HepG2 (cell line): ENCODE measurements around the gene CHMP4B. TPM values are rescaled to one million over a fixed set of nuclear protein-coding genes. Genes with fewer than 3 reads are reported as not detected.

Experiments used
- DRAP1 ChIP-seq: IDR thresholded peaks from 2 replicates; pipeline ENCODE4 v1.6.1; 2016; ENCODE audit warnings: missing genetic modification reagents, missing compliant biosample characterization
- E2F2 ChIP-seq: sonication (generic); formaldehyde crosslinking; IDR thresholded peaks from 2 replicates; pipeline ENCODE4 v1.4.0; 2020; ENCODE audit warnings: missing genetic modification reagents, borderline replicate concordance
- ELF1 ChIP-seq: sonication (generic); formaldehyde crosslinking; IDR thresholded peaks from 2 replicates; pipeline ENCODE4 v1.4.0; 2020; ENCODE audit warnings: missing genetic modification reagents
- EZH2 ChIP-seq: conservative IDR thresholded peaks from 2 replicates; pipeline ENCODE4 v1.6.1; 2012; ENCODE audit warnings: mild to moderate bottlenecking, low read depth, low read length, moderate library complexity
- KLF11 ChIP-seq: IDR thresholded peaks from 2 replicates; pipeline ENCODE4 v1.6.1; 2016; ENCODE audit warnings: missing compliant biosample characterization
- KLF6 ChIP-seq: IDR thresholded peaks from 2 replicates; pipeline ENCODE4 v1.8.0; 2016; ENCODE audit warnings: missing biosample characterization, missing genetic modification reagents
- NCOR1 ChIP-seq: fragments of 200-600 bp; sonication (generic); IDR thresholded peaks from 2 replicates; pipeline ENCODE4 v1.7.0; 2017; ENCODE audit warnings: antibody characterized with exemption, low read length, borderline replicate concordance
- NFIC ChIP-seq: IDR thresholded peaks from 2 replicates; pipeline ENCODE4 v1.6.1; 2012; ENCODE audit warnings: mild to moderate bottlenecking, low read length, inconsistent platforms
- PATZ1 ChIP-seq: sonication (generic); formaldehyde crosslinking; IDR thresholded peaks from 2 replicates; pipeline ENCODE4 v1.4.0; 2020; ENCODE audit warnings: missing genetic modification reagents
- SP1 ChIP-seq, 2 experiments: fragments of 450-650 bp in 1 of 2; sonication (generic) in 1 of 2; formaldehyde crosslinking in 1 of 2; IDR thresholded peaks; 2 replicates each; pipeline versions ENCODE4 v1.4.0 to v1.6.1; 2016 to 2020; ENCODE audit warnings: missing genetic modification reagents in 1 of 2
- THAP8 ChIP-seq: sonication (generic); formaldehyde crosslinking; IDR thresholded peaks from 2 replicates; pipeline ENCODE4 v1.5.1; 2020; ENCODE audit warnings: missing genetic modification reagents, mild to moderate bottlenecking, borderline replicate concordance
- ZBTB44 ChIP-seq: sonication (generic); formaldehyde crosslinking; IDR thresholded peaks from 2 replicates; pipeline ENCODE4 v1.4.0; 2020; ENCODE audit warnings: missing genetic modification reagents
- ZNF354B ChIP-seq: sonication (generic); formaldehyde crosslinking; IDR thresholded peaks from 2 replicates; pipeline ENCODE4 v1.8.0; 2022; ENCODE audit warnings: mild to moderate bottlenecking, missing genetic modification reagents
- ZNF614 ChIP-seq: IDR thresholded peaks from 2 replicates; pipeline ENCODE4 v1.6.1; 2018; ENCODE audit warnings: missing biosample characterization, missing genetic modification reagents, inconsistent platforms, borderline replicate concordance
- ZNF672 ChIP-seq: sonication (generic); formaldehyde crosslinking; IDR thresholded peaks from 2 replicates; pipeline ENCODE4 v1.8.1; 2022; ENCODE audit warnings: missing genetic modification reagents
- ZNF687 ChIP-seq: sonication (generic); formaldehyde crosslinking; IDR thresholded peaks from 2 replicates; pipeline ENCODE4 v1.5.1; 2020; ENCODE audit warnings: mild to moderate bottlenecking, missing genetic modification reagents, moderate library complexity
- ZNF761 ChIP-seq: sonication (generic); formaldehyde crosslinking; conservative IDR thresholded peaks from 2 replicates; pipeline ENCODE4 v1.4.0; 2020; ENCODE audit warnings: mild to moderate bottlenecking, missing genetic modification reagents
- ZNF772 ChIP-seq: sonication (generic); formaldehyde crosslinking; IDR thresholded peaks from 2 replicates; pipeline ENCODE4 v1.5.0; 2020; ENCODE audit warnings: mild to moderate bottlenecking, missing genetic modification reagents
- ZSCAN29 ChIP-seq: sonication (generic); formaldehyde crosslinking; conservative IDR thresholded peaks from 2 replicates; pipeline ENCODE4 v1.4.0; 2020; ENCODE audit warnings: mild to moderate bottlenecking, missing genetic modification reagents
- polyA plus RNA-seq, 8 experiments: library from polyadenylated mRNA; depleted of rRNA in 3 of 8; stranded (reverse) in 7 of 8; unstranded in 1 of 8; fragments of >200 nt; fragmentation: Illumina TruSeq in 4 of 8; extraction: Trizol in 4 of 8; gene quantifications; 2 replicates each; pipeline versions ENCODE4 v1.2.1 to v1.2.3, GENCODE V29; 2011 to 2016; ENCODE audit warnings: low read depth in 4 of 8, missing spikeins in 1 of 8, mixed read lengths in 1 of 8; ENCODE audit not compliant: insufficient read depth in 1 of 8
- total RNA-seq, 5 experiments: library from RNA; depleted of rRNA; stranded (reverse); fragments of >200 nt; fragmentation: Illumina TruSeq; extraction: Trizol; gene quantifications; 2 replicates each; pipeline ENCODE4 v1.2.3, GENCODE V29; 2016; ENCODE audit warnings: low read depth in 1 of 5

CHMP4B gene
- total and polyA plus RNA-seq, 2 of the 13 experiments (the other 11 are each of a cell fraction or from before 2014, with no cell fraction given) = 40.1 to 45.6 TPM

GRCh38 chr20:33812908-33813462, 1.8 kb downstream of the CHMP4B start (continued):
- TF ChIP-seq THAP8 (CRISPR knock-in tag) = no peak
- peak; percentile 85 for TF ChIP-seq NCOR1
- no peak for TF ChIP-seq KLF11
- TF ChIP-seq ZNF772 (CRISPR knock-in tag) = no peak
- no peak; the same call in 1 of the 2 replicates for TF ChIP-seq KLF6
- no peak for TF ChIP-seq ZNF761 (CRISPR knock-in tag)
- TF ChIP-seq PATZ1 = no peak
- TF ChIP-seq DRAP1 (CRISPR knock-in tag) = no peak; the same call in 1 of the 2 replicates
- TF ChIP-seq ZNF687 = no peak
- no peak for TF ChIP-seq EZH2
- no peak for TF ChIP-seq ZBTB44 (CRISPR knock-in tag)
- no peak; the same call in 1 of the 2 replicates for TF ChIP-seq ZSCAN29 (CRISPR knock-in tag)
- TF ChIP-seq ZNF672 (CRISPR knock-in tag) = no peak
- TF ChIP-seq SP1 (IDR thresholded peaks at IDR 0.05) = no peak
- TF ChIP-seq SP1 (CRISPR knock-in tag; IDR thresholded peaks at IDR 0.05) = no peak
- no peak for TF ChIP-seq NFIC
- TF ChIP-seq ZNF614 (CRISPR knock-in tag) = no peak
- TF ChIP-seq ZNF354B (CRISPR knock-in tag) = no peak
- TF ChIP-seq ELF1 = no peak
- TF ChIP-seq E2F2 = no peak
